GM19043 (cell line): ENCODE results near the gene TTC9.
A peak's percentile ranks its signal among the peaks of the same experiment; 100 is the strongest.

Source experiments
- ATAC-seq: cut with Tn5 transposase; IDR thresholded peaks from one replicate; pipeline ENCODE4 v1.9.1; 2021; ENCODE audit warnings: low read depth; ENCODE audit not compliant: unreplicated experiment

Gene TTC9

GRCh38 chr14:70641548-70642302 lies at the start of gene TTC9:
Gene TTC9, plus strand, starts transcription at chr14:70641916. Its CDS starts 214 bp downstream, at chr14:70642130.
- ATAC-seq, result no peak

- ATAC-seq, result no peak
Observed at GRCh38 chr14:70594461-70594860, 47.3 kb upstream of the TTC9 start.

- ATAC-seq, result no peak
Observed at GRCh38 chr14:70595443-70596185, 46.1 kb upstream of the TTC9 start.

- ATAC-seq, result no peak
Observed at GRCh38 chr14:70597731-70598130, 44.0 kb upstream of the TTC9 start.

- ATAC-seq, result no peak
Observed at GRCh38 chr14:70599345-70599744, 42.4 kb upstream of the TTC9 start.

GRCh38 chr14:70600382-70601157 lies 41.1 kb upstream of the TTC9 start, which contains the start of gene MED6:
Gene MED6, minus strand, starts transcription at chr14:70600655. Its CDS starts 18 bp downstream, at chr14:70600637.
- ATAC-seq, result peak; percentile 91

- ATAC-seq, result no peak
Observed at GRCh38 chr14:70601162-70601561, 40.6 kb upstream of the TTC9 start.

GRCh38 chr14:70602254-70602653 lies 39.5 kb upstream of the TTC9 start:
- peak; percentile 65 for ATAC-seq

- no peak for ATAC-seq
Observed at GRCh38 chr14:70611216-70611615, 30.5 kb upstream of the TTC9 start.

- ATAC-seq, result no peak
Observed at GRCh38 chr14:70616646-70617045, 25.1 kb upstream of the TTC9 start.

GRCh38 chr14:70618314-70618713 lies 23.4 kb upstream of the TTC9 start:
- ATAC-seq, result no peak

GRCh38 chr14:70619708-70620107 lies 22.0 kb upstream of the TTC9 start:
- ATAC-seq, result no peak

- ATAC-seq, result no peak
Observed at GRCh38 chr14:70622111-70622712, 19.5 kb upstream of the TTC9 start.

GRCh38 chr14:70624972-70625371 lies 16.7 kb upstream of the TTC9 start:
- no peak for ATAC-seq

GRCh38 chr14:70631948-70632347 lies 9.8 kb upstream of the TTC9 start:
- ATAC-seq, result no peak

- ATAC-seq, result no peak
Observed at GRCh38 chr14:70635971-70636595, 5.6 kb upstream of the TTC9 start.

- no peak for ATAC-seq
Observed at GRCh38 chr14:70638416-70638815, 3.3 kb upstream of the TTC9 start.

GRCh38 chr14:70640938-70641547 lies 673 bp upstream of the TTC9 start:
- peak; percentile 71 for ATAC-seq

- no peak for ATAC-seq
Observed at GRCh38 chr14:70642303-70643235, 853 bp downstream of the TTC9 start.
